Stimulated activated CD4-positive, alpha-beta T cell treated with anti-CD3 and anti-CD28 coated beads, Interleukin-2, amount 100 ng/mL, for 24 hours (primary cell): ENCODE measurements around the gene CFI.

ENCODE experiments used
- DNase-seq, 2 donors: peaks; one replicate each; pipeline ENCODE4 v3.0.0-alpha.2; 2020

The CFI gene

DNA sequence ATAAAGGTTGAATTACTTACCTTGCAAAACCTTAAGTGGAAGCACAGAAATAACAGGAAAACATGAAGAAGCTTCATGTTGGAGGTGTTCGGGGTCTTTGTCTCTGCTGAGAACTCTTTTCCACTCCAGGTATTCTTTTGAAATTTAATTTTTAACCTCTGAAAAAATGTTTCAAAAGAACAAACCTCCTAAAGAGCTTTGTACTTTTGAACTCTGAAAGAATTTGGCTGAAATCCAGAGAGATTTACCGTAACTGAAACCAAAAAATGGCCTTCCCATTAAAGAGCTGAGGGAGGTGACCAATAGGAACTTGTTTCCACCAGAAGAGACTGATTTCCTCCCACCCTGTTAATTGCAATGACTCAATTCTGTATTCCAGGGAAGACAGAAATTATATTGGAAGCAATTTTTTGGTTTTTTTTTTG, at the start of gene CFI:
TSS of gene CFI (minus strand) at position 105 of the 425 bp plus-strand sequence. CDS start at position 77, 28 bp downstream.
- no peak for DNase-seq

- no peak for DNase-seq
Observed at GRCh38 chr4:109850601-109851000, 48.8 kb upstream of the CFI start.

DNA sequence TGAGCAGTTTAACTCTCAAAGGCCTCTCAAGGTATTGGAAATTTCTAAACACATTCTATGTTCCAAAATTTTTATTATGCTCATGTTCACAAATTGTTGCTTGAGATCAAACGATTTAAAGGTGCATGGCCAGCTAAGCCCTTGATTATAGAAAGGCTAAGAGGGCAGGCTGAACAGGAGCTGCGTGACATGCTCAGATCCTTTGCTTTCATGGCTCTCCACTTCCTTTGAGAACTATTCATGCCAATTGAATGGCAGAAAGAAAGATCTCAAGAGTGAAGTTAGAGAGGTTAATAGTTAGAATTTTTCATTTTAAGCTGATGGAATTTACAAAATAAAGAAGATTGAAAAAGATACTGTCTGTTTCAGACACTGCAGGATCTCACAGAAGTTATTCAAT, 46.7 kb upstream of the CFI start:
- DNase-seq: no peak

- no peak for DNase-seq
Observed at GRCh38 chr4:109847896-109848442, 46.2 kb upstream of the CFI start, which contains the start of gene LRIT3. Gene LRIT3, plus strand, starts transcription at chr4:109848107. Its CDS starts 95 bp downstream, at chr4:109848202.

- DNase-seq: no peak
Observed at GRCh38 chr4:109846395-109847098, 44.7 kb upstream of the CFI start.

GRCh38 chr4:109836985-109837384, 35.2 kb upstream of the CFI start:
- no peak for DNase-seq

GRCh38 chr4:109833756-109834155, 32.0 kb upstream of the CFI start:
- no peak for DNase-seq

DNA sequence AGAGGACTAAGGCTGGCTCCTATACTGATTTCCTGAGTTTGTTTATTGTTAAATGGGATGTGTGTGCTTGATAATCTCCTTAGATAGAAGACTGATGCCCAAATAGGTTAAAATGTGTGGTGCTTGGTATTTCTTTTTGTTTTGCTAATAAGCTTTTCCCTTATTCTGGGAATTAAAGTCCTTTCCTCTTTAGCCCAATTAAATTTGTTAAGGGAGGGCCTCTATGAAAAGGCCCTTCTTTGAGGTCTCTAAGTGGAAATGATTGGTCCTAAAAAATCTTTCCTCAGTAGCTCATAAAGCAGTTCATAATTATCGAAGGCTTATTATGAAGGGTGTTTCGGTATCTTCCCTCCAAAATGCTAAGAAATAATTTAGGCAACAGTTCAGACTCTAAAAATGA, 25.9 kb upstream of the CFI start, which contains the start of gene RRH:
TSS of gene RRH (plus strand) at position 301 of the 400 bp plus-strand sequence. CDS start at position 357, 56 bp downstream.
- no peak for DNase-seq

- no peak for DNase-seq
Observed at GRCh38 chr4:109826719-109827118, 24.9 kb upstream of the CFI start.

- DNase-seq: no peak
Observed at GRCh38 chr4:109821185-109821584, 19.4 kb upstream of the CFI start.

- no peak for DNase-seq
Observed at GRCh38 chr4:109820563-109820962, 18.8 kb upstream of the CFI start.

DNA sequence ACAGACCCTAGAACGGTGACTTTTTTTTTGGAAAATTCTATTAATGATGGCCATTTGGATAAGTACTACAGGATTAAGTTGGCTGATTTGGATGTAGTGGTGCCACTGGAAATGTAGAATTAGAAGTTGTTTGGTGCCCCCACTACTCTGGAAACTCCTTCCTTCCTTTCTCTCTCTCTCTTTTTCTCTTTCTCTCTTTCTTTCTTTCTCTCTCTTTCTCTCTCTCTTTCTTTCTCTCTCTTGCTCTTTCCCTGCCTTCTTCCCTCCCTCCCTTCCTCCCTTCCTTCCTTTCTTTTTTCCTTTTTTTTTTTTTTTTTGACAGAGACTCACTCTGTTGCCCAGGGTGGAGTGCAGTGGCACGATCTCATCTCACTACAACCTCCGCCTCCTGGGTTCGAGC, 16.5 kb upstream of the CFI start:
- no peak for DNase-seq

GRCh38 chr4:109816894-109817293, 15.1 kb upstream of the CFI start:
- DNase-seq: no peak

DNA sequence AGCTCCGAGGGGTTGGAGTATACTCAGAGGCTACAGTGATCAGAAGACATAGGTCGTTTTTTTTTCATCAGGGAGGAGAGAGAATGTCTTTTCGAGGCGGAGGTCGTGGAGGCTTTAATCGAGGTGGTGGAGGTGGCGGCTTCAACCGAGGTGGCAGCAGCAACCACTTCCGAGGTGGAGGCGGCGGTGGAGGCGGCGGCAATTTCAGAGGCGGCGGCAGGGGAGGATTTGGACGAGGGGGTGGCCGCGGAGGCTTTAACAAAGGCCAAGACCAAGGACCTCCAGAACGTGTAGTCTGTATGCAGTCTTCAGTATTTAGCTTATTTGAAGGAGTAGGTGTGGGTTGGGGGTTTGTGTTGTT, 14.3 kb upstream of the CFI start:
- DNase-seq: peak; percentile 53 to 60

DNA sequence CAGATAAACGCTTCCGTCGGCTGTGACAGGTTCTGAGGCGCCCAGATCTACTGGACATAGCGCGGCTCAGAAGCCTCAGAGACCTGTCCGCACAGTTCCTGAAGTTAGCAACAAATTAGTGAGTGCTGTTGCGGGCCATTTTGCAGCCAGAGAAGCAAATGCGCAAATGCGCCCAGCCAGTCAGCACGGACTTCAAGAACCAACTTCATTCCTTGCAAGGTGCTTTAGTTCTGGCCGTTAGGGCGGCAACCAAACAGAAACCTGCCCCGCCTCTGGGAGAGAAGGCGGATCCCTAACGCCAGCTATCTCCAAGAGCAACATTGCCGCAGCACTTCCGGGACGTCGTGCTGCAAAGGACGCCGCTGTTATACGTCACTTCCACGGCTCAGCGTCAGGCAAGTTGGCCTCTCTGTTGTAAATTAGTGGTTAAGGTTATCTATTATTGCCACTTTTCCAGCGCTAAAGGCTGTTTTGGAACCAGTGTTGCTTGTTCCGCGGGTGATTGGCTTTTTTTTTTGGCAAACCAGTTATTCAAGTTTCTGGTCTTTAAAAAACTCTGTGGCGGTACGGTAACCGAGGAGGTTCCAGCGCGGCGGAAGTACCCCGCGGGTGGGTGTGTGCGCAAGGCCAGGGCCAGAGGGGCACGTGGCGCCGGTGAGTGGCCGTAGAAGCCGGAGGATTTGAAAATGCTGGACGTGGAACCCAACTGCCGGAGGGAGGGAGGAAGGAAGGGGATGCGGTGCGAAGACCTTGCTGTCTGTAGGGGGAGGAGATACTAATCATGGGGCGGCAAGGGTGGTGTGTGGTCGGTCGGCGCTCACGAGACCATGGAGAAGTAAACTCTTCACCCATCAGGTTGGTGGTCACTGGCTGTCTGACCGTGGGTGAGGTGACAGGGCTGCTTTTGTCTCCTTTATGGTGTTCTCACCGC, 13.6 kb upstream of the CFI start, which contains the start of gene GAR1:
TSS of gene GAR1 (plus strand) at position 612 of the 931 bp plus-strand sequence. CDS start 403 bp downstream, outside the sequence.
- DNase-seq: peak; percentile 87 to 89

- DNase-seq: no peak
Observed at GRCh38 chr4:109811707-109812106, 9.9 kb upstream of the CFI start.

GRCh38 chr4:109810552-109811387, 9.0 kb upstream of the CFI start:
- no peak for DNase-seq

- no peak for DNase-seq
Observed at GRCh38 chr4:109809655-109810054, 7.9 kb upstream of the CFI start.

- no peak for DNase-seq
Observed at GRCh38 chr4:109803924-109804571, 2.2 kb upstream of the CFI start.

- DNase-seq: no peak
Observed at GRCh38 chr4:109801099-109801789, 555 bp downstream of the CFI start.

GRCh38 chr4:109798866-109799265, 2.9 kb downstream of the CFI start:
- DNase-seq: no peak
